ENCODE results near the gene MTHFSD. TPM values are rescaled to one million over a fixed set of nuclear protein-coding genes. Genes with fewer than 3 reads are reported as not detected.

Gene MTHFSD
- total RNA-seq, 2 donors from 2014 or later, result 15.4 to 23.7 TPM

DNA sequence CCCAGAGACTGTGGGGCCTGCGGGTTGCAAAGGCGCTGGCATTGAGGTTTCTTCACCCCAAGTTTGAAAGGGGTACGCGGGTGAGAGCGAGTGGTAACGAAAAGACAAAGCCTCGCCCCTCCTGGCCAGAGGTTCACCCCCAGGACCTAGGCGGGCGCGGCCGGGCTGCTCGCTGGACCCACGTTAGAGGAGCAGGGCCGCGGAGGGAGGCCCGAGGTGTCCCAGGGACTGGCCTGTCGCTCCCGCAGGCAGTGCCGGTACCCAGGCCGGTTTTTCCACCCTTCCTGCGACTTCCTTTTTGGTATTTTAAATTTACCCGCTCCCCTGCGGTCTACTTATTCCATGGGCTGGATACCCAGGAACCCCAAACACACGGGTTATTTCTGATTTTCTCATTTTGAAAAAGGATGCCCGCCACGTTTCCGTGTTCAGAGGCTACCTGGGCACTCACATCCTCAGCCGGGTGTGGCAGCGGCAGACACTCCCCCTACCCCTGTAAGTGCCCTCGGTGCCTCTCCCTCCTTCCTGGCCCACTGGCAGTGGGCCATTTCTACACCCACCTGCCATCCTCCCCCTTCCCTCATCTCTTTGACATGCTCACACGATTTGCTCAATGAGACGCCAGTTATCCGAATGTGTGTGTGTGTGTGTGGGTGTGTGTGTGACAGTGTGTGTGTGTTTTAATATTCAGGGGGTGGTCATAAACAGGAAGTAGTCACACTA is 21.7 kb upstream of the MTHFSD start:
- Histone ChIP-seq H3K27ac (peak overlapping the region; percentile 37), H3K4me3 (peak overlapping the region; percentile 37), H3K27me3 (peaks cover 51% of the 10 kb centered on the region), H3K9me3 (no peaks in the 10 kb centered on the region), H3K4me1 (peaks cover 4% of the 10 kb centered on the region), H3K9ac (ENCODE audit: low read depth in 2 of 2, low read length in 2 of 2) (peak overlapping the region in 1 of 2 donors; percentile 30), H3K36me3 (no peaks in the 10 kb centered on the region)
- TF ChIP-seq, protein P1, sequence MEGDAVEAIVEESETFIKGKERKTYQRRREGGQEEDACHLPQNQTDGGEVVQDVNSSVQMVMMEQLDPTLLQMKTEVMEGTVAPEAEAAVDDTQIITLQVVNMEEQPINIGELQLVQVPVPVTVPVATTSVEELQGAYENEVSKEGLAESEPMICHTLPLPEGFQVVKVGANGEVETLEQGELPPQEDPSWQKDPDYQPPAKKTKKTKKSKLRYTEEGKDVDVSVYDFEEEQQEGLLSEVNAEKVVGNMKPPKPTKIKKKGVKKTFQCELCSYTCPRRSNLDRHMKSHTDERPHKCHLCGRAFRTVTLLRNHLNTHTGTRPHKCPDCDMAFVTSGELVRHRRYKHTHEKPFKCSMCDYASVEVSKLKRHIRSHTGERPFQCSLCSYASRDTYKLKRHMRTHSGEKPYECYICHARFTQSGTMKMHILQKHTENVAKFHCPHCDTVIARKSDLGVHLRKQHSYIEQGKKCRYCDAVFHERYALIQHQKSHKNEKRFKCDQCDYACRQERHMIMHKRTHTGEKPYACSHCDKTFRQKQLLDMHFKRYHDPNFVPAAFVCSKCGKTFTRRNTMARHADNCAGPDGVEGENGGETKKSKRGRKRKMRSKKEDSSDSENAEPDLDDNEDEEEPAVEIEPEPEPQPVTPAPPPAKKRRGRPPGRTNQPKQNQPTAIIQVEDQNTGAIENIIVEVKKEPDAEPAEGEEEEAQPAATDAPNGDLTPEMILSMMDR (IDR thresholded peaks at IDR 0.05), result no peak
- intact Hi-C loops (cut with DNase I), result no loop called here
- DNase-seq, result no peak

DNA sequence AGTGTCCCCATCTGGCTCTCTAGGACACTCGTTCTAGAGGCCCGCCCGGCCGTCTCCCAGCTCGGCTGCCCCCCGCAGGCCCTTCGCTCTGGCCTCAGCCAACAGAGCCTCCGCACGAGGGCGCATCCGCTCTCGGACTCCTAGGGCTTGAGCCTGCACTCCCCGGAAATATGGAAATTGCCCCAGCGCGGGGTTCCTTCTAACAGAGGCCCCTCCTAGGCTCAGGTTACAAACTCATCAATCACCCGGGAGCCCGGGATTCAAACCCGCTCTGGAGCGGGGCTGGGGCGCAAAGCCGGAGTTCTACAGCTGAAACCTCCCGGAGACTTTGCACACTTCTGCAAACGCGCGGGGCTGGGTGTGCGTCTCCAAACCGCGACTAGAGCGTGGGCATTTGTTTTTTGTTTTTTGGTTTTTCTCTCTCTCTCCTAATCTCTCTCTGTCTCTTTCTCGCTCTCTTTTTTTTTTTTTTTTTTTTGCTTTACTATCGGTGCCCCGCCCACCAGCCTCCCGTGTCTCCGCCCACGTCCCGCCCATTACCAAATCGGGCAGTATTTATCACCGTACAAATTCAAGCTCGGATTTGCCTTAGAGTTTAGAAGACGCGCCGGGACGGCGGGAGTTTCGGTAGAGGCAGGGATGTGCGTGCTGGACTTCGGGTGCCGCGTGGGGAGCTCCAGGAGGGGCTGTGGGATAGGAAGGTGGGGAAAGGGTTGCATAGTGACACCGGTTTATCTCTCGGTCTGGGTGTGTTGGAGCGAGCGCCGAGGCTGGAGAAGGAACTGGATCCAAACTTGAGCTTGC is 20.9 kb upstream of the MTHFSD start:
- peak; percentile 79 for DNase-seq
- Histone ChIP-seq H3K27me3 (peaks cover 58% of the 10 kb centered on the region), H3K36me3 (no peaks in the 10 kb centered on the region), H3K9me3 (no peaks in the 10 kb centered on the region), H3K4me1 (peaks cover 4% of the 10 kb centered on the region), H3K4me3 (peak overlapping the region; percentile 37), H3K9ac (ENCODE audit: low read depth in 2 of 2, low read length in 2 of 2) (peak overlapping the region in 1 of 2 donors; percentile 30), H3K27ac (peak overlapping the region; percentile 37)
- TF ChIP-seq, protein P1 (IDR thresholded peaks at IDR 0.05), result peak; percentile 40
- intact Hi-C loops (cut with DNase I), result no loop called here

DNA sequence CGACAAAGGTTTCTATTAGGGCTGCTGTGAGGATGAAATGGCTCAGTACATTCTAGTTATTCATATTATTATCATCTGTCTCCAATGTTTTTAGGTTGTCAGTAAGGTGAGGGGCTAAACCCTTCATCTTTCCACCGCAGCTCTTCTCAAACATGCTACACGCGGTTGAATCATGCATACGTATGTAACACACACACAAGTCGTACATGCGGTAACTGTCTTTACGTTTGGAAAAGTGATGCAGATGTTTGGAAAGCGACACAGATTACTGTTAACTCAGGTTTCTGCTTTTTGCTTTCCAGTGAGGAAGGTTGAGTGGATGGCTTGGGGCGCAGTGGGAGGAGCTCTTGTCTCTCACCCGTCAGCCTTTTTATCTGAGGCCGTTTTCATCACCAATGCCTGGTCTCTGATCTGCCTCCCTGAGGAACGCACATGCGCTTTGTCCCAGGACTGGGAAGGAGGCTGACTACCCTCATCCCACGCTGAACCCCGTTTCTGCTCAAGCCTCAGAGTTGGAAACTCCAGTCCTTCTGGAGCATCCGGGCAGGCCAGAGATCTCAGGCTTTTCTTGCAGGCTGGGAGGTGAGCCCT is 20.2 kb upstream of the MTHFSD start:
- no peaks in the 10 kb centered on the region for H3K36me3 ChIP-seq
- no peaks in the 10 kb centered on the region for H3K9me3 ChIP-seq
- no peak for DNase-seq
- H3K27me3 ChIP-seq, result peaks cover 63% of the 10 kb centered on the region
- TF ChIP-seq, protein P1 (IDR thresholded peaks at IDR 0.05), result no peak
- H3K4me1 ChIP-seq, result peaks cover 4% of the 10 kb centered on the region
- intact Hi-C loops (cut with DNase I), result no loop called here
- H3K4me3 ChIP-seq, result peak overlapping the region; percentile 37
- H3K9ac ChIP-seq (ENCODE audit: low read depth in 2 of 2, low read length in 2 of 2), result no peak overlapping the region
- H3K27ac ChIP-seq, result no peak overlapping the region

DNA sequence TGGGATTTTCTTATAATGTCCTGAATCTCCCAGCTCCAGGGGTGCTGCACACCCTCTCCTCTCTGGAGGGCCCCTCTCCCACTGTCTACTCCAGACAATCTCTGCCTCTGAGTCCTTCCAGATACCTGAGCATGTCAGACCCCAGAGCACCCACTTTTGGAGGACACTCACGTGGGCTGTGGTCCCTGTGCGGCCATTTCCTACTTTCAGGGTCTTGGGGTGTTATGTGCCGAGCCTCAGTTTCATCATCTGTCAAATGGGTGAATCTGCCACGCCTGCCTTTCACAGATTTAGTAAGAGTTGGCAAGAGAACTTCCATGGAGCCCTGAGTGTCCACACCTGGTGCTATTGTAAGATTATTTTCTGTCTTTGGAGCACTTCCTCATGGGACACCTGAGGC is 19.6 kb upstream of the MTHFSD start:
- Histone ChIP-seq H3K9me3 (no peaks in the 10 kb centered on the region), H3K36me3 (no peaks in the 10 kb centered on the region), H3K4me3 (no peak overlapping the region), H3K4me1 (peaks cover 4% of the 10 kb centered on the region), H3K9ac (ENCODE audit: low read depth in 2 of 2, low read length in 2 of 2) (no peak overlapping the region), H3K27ac (no peak overlapping the region), H3K27me3 (peaks cover 64% of the 10 kb centered on the region)
- TF ChIP-seq, protein P1 (IDR thresholded peaks at IDR 0.05), result no peak
- intact Hi-C loops (cut with DNase I), result loop anchor here (5.0 kb wide), 1 partner anchor 188 kb away; no protein-coding TSS in a partner anchor
- DNase-seq, result no peak

All from colonic mucosa (tissue), 4 donors.